HEK293 (cell line): ENCODE measurements around the gene RGS19.

ENCODE experiments used
- CTCF ChIA-PET: fragments of 350-600 bp; formaldehyde crosslinking; extraction: SDS; loops from one replicate; lab custom pipeline; 2021; ENCODE audit warnings: antibody characterized with exemption; lab: Yijun Ruan, JAX
- POLR2A ChIA-PET: fragments of 300-600 bp; formaldehyde crosslinking; extraction: SDS; loops from one replicate; lab custom pipeline; 2020; ENCODE audit warnings: antibody characterized with exemption, inconsistent platforms; lab: Yijun Ruan, JAX
- H3K27ac ChIP-seq: fragments of 200-500 bp; sonication (Bioruptor generic); 2 replicates; pipeline ENCODE4 v1.5.1; 2014; ENCODE audit warnings: low read depth, low read length, control low read depth, inconsistent platforms; ENCODE audit errors: extremely low read depth
- H3K36me3 ChIP-seq, 2 experiments: fragments of 200-500 bp in 1 of 2; sonication (Bioruptor generic) in 1 of 2; 1 replicate in 1 of 2; 2 replicates in 1 of 2; pipeline ENCODE4 v1.5.1; 2014 to 2017; ENCODE audit warnings: inconsistent platforms in 2 of 2, low read length in 2 of 2; ENCODE audit not compliant: control insufficient read depth in 2 of 2, insufficient read depth in 1 of 2
- H3K4me1 ChIP-seq: fragments of 200-500 bp; sonication (Bioruptor generic); 2 replicates; pipeline ENCODE4 v1.5.1; 2014; ENCODE audit warnings: mild to moderate bottlenecking, low read length, inconsistent platforms; ENCODE audit not compliant: control insufficient read depth, insufficient read depth
- H3K4me3 ChIP-seq: 2 replicates; pipeline ENCODE4 v1.5.1; 2011; ENCODE audit warnings: low read depth, mild to moderate bottlenecking, control low read depth, low read length, moderate library complexity
- H3K9me3 ChIP-seq: fragments of 200-500 bp; sonication (Bioruptor generic); 2 replicates; pipeline ENCODE4 v1.5.1; 2014; ENCODE audit warnings: low read depth, low read length, inconsistent platforms; ENCODE audit not compliant: control insufficient read depth, insufficient read depth
- AEBP2 ChIP-seq: fragments of 450-650 bp; formaldehyde crosslinking; IDR thresholded peaks from 2 replicates; pipeline ENCODE4 v1.5.1; 2016; ENCODE audit warnings: missing biosample characterization, missing genetic modification characterization, borderline replicate concordance
- EGR2 ChIP-seq: fragments of 450-650 bp; formaldehyde crosslinking; IDR thresholded peaks from 2 replicates; pipeline ENCODE4 v1.5.1; 2016; ENCODE audit warnings: low read depth, missing biosample characterization, missing genetic modification characterization
- MYNN ChIP-seq: fragments of 450-650 bp; formaldehyde crosslinking; IDR thresholded peaks from 2 replicates; pipeline ENCODE4 v1.5.1; 2016; ENCODE audit warnings: missing biosample characterization, missing genetic modification characterization, borderline replicate concordance
- OVOL3 ChIP-seq: fragments of 450-650 bp; formaldehyde crosslinking; IDR thresholded peaks from 2 replicates; pipeline ENCODE4 v1.5.1; 2016; ENCODE audit warnings: missing biosample characterization, missing genetic modification characterization
- ZBTB1 ChIP-seq: fragments of 450-650 bp; formaldehyde crosslinking; IDR thresholded peaks from 2 replicates; pipeline ENCODE4 v1.5.1; 2016; ENCODE audit warnings: missing biosample characterization, missing genetic modification characterization
- ZFHX2 ChIP-seq: fragments of 450-650 bp; formaldehyde crosslinking; conservative IDR thresholded peaks from 2 replicates; pipeline ENCODE4 v1.5.1; 2016; ENCODE audit warnings: missing biosample characterization, missing genetic modification characterization
- ZNF112 ChIP-seq: fragments of 450-650 bp; formaldehyde crosslinking; IDR thresholded peaks from 2 replicates; pipeline ENCODE4 v1.5.0; 2017; ENCODE audit warnings: missing biosample characterization, missing genetic modification characterization
- ZNF157 ChIP-seq: fragments of 450-650 bp; formaldehyde crosslinking; IDR thresholded peaks from 2 replicates; pipeline ENCODE4 v1.5.1; 2016; ENCODE audit warnings: missing biosample characterization, missing genetic modification characterization
- ZNF18 ChIP-seq: fragments of 450-650 bp; formaldehyde crosslinking; IDR thresholded peaks from 2 replicates; pipeline ENCODE4 v1.5.1; 2016; ENCODE audit warnings: missing biosample characterization, missing genetic modification characterization
- ZNF341 ChIP-seq: fragments of 450-650 bp; formaldehyde crosslinking; IDR thresholded peaks from 2 replicates; pipeline ENCODE4; 2016; ENCODE audit warnings: low read depth, missing biosample characterization, missing genetic modification characterization
- ZNF510 ChIP-seq: fragments of 450-650 bp; formaldehyde crosslinking; IDR thresholded peaks from 2 replicates; pipeline ENCODE4 v1.5.1; 2018; ENCODE audit warnings: mild to moderate bottlenecking, missing genetic modification characterization, missing biosample characterization; ENCODE audit not compliant: insufficient replicate concordance
- ZNF521 ChIP-seq: fragments of 450-650 bp; formaldehyde crosslinking; IDR thresholded peaks from 2 replicates; pipeline ENCODE4 v1.5.1; 2017; ENCODE audit warnings: missing biosample characterization, mild to moderate bottlenecking, missing genetic modification characterization
- ZNF561 ChIP-seq: fragments of 450-650 bp; IDR thresholded peaks from 2 replicates; pipeline ENCODE4 v1.5.1; 2018; ENCODE audit warnings: missing biosample characterization, missing genetic modification characterization, borderline replicate concordance
- ZNF600 ChIP-seq: fragments of 450-650 bp; formaldehyde crosslinking; IDR thresholded peaks from 2 replicates; pipeline ENCODE4 v1.5.1; 2016; ENCODE audit warnings: missing biosample characterization, missing genetic modification characterization

Gene RGS19

GRCh38 chr20:64111841-64112641 is 32.7 kb upstream of the RGS19 start:
- CTCF ChIA-PET, result interaction anchor here (1.8 kb wide), 1 partner anchor 9 kb away, joined by 8 read pairs; no protein-coding TSS in a partner anchor

GRCh38 chr20:64110411-64111068 is 31.2 kb upstream of the RGS19 start:
- no peak overlapping the region for H3K27ac ChIP-seq
- H3K36me3 ChIP-seq, result no peaks in the 10 kb centered on the region
- no peak for TF ChIP-seq AEBP2 (tag by site-specific recombination)
- TF ChIP-seq ZBTB1 (tag by site-specific recombination), result no peak
- TF ChIP-seq ZNF18, result no peak
- TF ChIP-seq ZNF521 (tag by site-specific recombination), result no peak
- no peak for TF ChIP-seq ZNF157 (tag by site-specific recombination)
- TF ChIP-seq ZNF341 (tag by site-specific recombination), result peak; percentile 40; the same call in 1 of the 2 replicates
- TF ChIP-seq ZNF600 (tag by site-specific recombination), result peak; percentile 50; the same call in 1 of the 2 replicates
- TF ChIP-seq, all 188 proteins: peak for 2
- Histone ChIP-seq H3K4me1 (no peaks in the 10 kb centered on the region), H3K4me3 (no peak overlapping the region), H3K9me3 (no peaks in the 10 kb centered on the region)
- ChIA-PET POLR2A (no interaction called here), CTCF (interaction anchor here (1.1 to 1.8 kb wide), 2 partner anchors 10 kb away, joined by 3 to 8 read pairs; no protein-coding TSS in a partner anchor)

More at GRCh38 chr20:64111841-64112641, 32.7 kb upstream of the RGS19 start:
- TF ChIP-seq EGR2 (tag by site-specific recombination) (peak; percentile 75), ZFHX2 (peak; percentile 85), OVOL3 (tag by site-specific recombination) (no peak), ZNF561 (tag by site-specific recombination) (no peak)
- no peak overlapping the region for H3K27ac ChIP-seq
- H3K4me1 ChIP-seq, result no peaks in the 10 kb centered on the region
- H3K4me3 ChIP-seq, result no peak overlapping the region
- no peaks in the 10 kb centered on the region for H3K9me3 ChIP-seq
- H3K36me3 ChIP-seq, result no peaks in the 10 kb centered on the region
- POLR2A ChIA-PET, result no interaction called here

- CTCF ChIA-PET, result interaction anchor here (1.1 to 2.8 kb wide), 2 partner anchors 9 to 11 kb away, joined by 3 to 15 read pairs; no protein-coding TSS in a partner anchor
These were observed 30.6 kb upstream of the RGS19 start for GRCh38 chr20:64109831-64110391.

More at GRCh38 chr20:64109831-64110391, 30.6 kb upstream of the RGS19 start:
- no peaks in the 10 kb centered on the region for H3K4me1 ChIP-seq
- H3K36me3 ChIP-seq, result no peaks in the 10 kb centered on the region
- no peaks in the 10 kb centered on the region for H3K9me3 ChIP-seq
- no peak for TF ChIP-seq ZNF112 (tag by site-specific recombination)
- TF ChIP-seq MYNN, result no peak
- no peak for TF ChIP-seq ZNF510 (tag by site-specific recombination)
- POLR2A ChIA-PET, result no interaction called here
- H3K4me3 ChIP-seq, result no peak overlapping the region
- no peak overlapping the region for H3K27ac ChIP-seq
